AG09309 (cell line): ENCODE data around the gene GALNT16.
A peak's percentile ranks its signal among the peaks of the same experiment; 100 is the strongest.

ENCODE experiments used
- DNase-seq: peaks from one replicate; pipeline ENCODE4 v3.0.0-alpha.2; 2010; ENCODE audit warnings: low read depth
- H3K4me3 ChIP-seq: 2 replicates; pipeline ENCODE4 v1.5.1; 2011; ENCODE audit warnings: mild to moderate bottlenecking, low read depth, low read length, moderate library complexity; ENCODE audit not compliant: control insufficient read depth
- TF ChIP-seq, protein P1 (sequence below): IDR thresholded peaks from 2 replicates; pipeline ENCODE4 v1.5.1; 2011; ENCODE audit warnings: mild to moderate bottlenecking, low read depth, low read length, inconsistent platforms; ENCODE audit not compliant: insufficient read depth, control insufficient read depth; ENCODE audit errors: missing control alignments

GALNT16 gene

DNA sequence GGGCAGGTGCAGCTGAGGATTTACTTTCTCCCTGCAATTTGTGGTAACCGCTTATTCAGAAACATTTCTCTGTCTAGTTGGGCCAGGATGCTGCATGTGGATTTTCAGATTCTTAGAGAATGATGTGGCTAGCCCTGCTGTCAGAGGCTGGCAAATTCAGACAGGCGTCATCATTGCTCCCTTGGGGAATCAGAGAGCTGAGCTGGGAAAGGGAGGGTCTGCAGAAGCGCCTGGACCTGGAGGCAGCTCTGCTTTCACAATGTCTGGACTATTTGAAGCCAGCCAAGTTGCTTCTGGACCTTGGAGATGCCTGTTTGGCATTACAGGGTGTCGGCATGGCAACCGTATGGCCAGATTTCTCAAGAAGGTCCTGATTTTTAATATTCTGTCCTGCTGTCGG is 3.4 kb downstream of the GALNT16 start:
- TF ChIP-seq, protein P1, sequence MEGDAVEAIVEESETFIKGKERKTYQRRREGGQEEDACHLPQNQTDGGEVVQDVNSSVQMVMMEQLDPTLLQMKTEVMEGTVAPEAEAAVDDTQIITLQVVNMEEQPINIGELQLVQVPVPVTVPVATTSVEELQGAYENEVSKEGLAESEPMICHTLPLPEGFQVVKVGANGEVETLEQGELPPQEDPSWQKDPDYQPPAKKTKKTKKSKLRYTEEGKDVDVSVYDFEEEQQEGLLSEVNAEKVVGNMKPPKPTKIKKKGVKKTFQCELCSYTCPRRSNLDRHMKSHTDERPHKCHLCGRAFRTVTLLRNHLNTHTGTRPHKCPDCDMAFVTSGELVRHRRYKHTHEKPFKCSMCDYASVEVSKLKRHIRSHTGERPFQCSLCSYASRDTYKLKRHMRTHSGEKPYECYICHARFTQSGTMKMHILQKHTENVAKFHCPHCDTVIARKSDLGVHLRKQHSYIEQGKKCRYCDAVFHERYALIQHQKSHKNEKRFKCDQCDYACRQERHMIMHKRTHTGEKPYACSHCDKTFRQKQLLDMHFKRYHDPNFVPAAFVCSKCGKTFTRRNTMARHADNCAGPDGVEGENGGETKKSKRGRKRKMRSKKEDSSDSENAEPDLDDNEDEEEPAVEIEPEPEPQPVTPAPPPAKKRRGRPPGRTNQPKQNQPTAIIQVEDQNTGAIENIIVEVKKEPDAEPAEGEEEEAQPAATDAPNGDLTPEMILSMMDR, result no peak
- no peak overlapping the region for H3K4me3 ChIP-seq
- peak; percentile 97 for DNase-seq

DNA sequence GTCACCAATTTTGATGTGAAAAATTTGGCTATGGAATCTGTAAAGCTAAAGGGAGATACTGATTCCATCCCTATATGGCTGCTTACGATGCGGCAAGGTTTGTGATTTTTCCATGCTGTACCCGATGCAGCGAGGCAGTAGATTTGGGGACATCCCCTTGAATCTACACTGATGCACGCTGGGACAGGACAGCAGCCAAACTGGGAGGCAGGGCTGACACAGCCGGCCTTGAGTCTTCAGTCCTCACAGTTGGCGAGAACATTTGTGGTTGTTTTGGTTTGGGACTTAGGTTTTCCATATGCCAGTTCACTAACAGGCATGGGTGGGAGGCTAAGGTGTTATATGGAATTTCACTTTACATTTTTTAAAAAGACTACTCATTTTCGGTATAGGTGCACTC is 3.8 kb downstream of the GALNT16 start:
- no peak for DNase-seq
- H3K4me3 ChIP-seq, result no peak overlapping the region
- TF ChIP-seq, protein P1, result no peak

DNA sequence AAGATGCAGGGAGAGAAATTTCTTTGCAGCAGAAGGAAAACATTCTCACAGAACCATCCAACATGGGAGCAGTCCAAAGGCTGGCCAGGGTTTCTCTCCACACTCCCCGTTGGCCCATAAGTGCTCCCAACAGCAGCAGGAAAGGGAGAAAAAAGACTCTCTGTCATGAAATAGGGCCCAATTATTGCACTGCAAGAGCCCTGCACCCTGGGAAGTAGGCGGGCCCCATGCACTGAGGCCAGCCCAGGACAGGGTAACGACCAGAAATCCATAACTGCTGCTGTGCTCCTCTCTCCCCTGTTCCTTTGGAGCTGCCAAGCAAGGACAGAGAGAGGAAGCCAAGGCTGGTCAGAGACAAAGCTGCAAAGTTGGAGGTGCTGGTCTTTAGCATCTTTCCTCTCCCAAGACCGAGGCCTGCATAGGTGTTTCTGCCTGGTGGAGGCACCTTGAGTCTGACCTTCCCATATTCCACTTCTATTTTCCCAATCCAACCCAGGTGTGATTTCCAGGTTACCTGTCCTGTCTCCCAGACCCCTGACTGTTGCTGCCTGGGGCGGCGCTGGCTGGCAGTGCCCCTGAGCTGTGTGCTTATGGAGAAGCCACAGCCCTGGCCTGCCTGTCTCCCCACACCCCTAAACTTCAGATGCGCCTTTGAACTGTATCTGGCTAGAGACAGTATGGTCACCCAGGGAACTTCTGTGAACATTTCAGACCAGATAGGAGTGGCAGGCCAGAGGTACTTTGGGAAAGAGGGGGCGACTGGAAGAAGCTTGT is 6.8 kb downstream of the GALNT16 start:
- no peak for DNase-seq
- TF ChIP-seq, protein P1, result no peak

DNA sequence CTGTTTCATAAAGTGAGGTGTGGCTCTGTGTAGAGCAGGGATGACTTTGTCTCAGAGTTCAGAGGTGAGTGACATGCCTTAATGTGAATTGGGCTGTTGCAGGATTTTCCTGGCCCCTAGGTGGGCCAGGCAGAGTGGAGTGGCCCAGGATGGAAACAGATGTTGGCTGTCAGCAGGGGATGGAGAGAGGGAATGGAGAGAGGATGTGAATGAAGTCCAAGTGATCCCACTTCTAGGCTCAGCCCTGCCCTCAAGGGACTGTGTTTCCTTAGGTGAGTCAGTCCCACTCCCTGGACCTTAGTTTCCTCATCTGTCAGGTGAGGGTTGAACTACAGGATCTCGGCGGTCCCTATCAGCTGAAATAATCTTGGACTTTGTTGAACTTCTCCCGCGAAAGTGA is 7.5 kb downstream of the GALNT16 start:
- H3K4me3 ChIP-seq, result no peak overlapping the region
- TF ChIP-seq, protein P1, result no peak
- DNase-seq, result no peak

More for the DNA sequence above, 6.8 kb downstream of the GALNT16 start:
- no peak overlapping the region for H3K4me3 ChIP-seq

DNA sequence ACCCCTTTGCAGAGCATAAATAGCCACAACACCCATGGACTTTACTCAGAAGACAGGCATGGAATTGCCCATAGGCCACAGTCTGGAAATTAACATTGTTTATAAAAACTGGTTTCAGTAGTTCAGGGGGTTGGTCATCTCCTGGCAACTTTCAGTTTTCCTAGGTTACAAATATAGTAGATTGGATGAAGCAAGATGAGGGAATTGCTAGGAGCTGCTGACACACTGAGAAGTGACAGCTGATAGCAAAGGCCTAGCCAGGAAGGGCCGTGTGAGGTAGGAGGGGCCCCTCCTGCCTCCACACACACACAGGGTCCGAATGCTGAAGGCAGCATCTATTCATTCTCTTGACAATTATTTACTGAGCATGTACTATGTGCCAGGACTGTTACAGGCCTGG is 8.3 kb downstream of the GALNT16 start:
- no peak for DNase-seq
- no peak overlapping the region for H3K4me3 ChIP-seq
- TF ChIP-seq, protein P1, result no peak

DNA sequence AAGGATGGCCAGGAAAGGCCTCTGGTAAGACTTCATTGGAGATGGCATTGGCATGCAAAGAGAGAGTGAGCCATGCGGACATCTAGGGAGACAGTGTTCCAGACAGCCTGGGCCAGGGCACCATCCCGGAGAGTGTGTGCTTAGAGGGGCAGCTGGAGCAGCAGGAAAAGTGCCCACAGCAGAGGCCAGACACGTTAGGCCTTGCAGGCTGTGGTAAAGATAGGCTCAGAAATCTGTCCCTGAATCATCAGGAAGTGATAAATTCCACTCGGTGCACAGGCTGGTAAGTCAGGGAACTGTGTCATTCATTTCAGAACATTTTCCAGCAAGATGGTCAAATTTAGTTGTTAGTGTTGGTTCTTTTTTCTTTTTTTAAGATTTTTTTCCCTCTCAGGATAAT is 8.8 kb downstream of the GALNT16 start:
- no peak overlapping the region for H3K4me3 ChIP-seq
- no peak for DNase-seq
- TF ChIP-seq, protein P1, result no peak
